Gastrocnemius medialis (tissue), 4 donors: ENCODE results near the gene AFTPH. TPM values are rescaled to one million over a fixed set of nuclear protein-coding genes. Genes with fewer than 3 reads are reported as not detected.

Experiments
- ATAC-seq, 2 donors: fragments of 150-250 bp; one replicate each; pipeline ENCODE4 v1.9.1; 2016
- DNase-seq, 2 donors: peaks; one replicate each; pipeline ENCODE4 v3.0.0-alpha.2; 2019
- H3K27ac ChIP-seq, 4 donors: fragments of 200-600 bp; sonication (generic); 1 replicate in 1 of 4; 2 replicates in 3 of 4; pipeline ENCODE4 v1.5.1; 2016 to 2018; ENCODE audit warnings: mild to moderate bottlenecking in 2 of 4, moderate library complexity in 1 of 4
- H3K27me3 ChIP-seq, 3 donors: fragments of 200-600 bp; sonication (generic) in 2 of 3; 1 replicate in 1 of 3; 2 replicates in 2 of 3; pipeline versions ENCODE4 v1.5.1 to v1.6.0; 2016 to 2019; ENCODE audit warnings: mild to moderate bottlenecking in 1 of 3, moderate library complexity in 1 of 3
- H3K36me3 ChIP-seq, 2 donors: fragments of 200-600 bp; sonication (generic) in 1 of 2; one replicate each; pipeline ENCODE4 v1.5.1; 2017 to 2018
- H3K4me1 ChIP-seq, 2 donors: fragments of 200-600 bp; sonication (generic) in 1 of 2; one replicate each; pipeline ENCODE4 v1.5.1; 2016 to 2017; ENCODE audit warnings: mild to moderate bottlenecking in 2 of 2
- H3K4me3 ChIP-seq, 4 donors: fragments of 200-600 bp; sonication (generic) in 3 of 4; 1 replicate in 1 of 4; 2 replicates in 3 of 4; pipeline ENCODE4 v1.5.1; 2016 to 2019; ENCODE audit warnings: mild to moderate bottlenecking in 2 of 4
- H3K9me3 ChIP-seq, 3 donors: fragments of 200-600 bp; sonication (generic) in 2 of 3; 1 replicate in 1 of 3; 2 replicates in 2 of 3; pipeline ENCODE4 v1.5.1; 2016 to 2019
- POLR2A ChIP-seq, 2 donors: fragments of 450-650 bp; IDR thresholded peaks; one replicate each; pipeline ENCODE4 v1.6.1; 2017; ENCODE audit warnings: antibody characterized with exemption in 2 of 2, mild to moderate bottlenecking in 2 of 2, moderate library complexity in 2 of 2
- in situ Hi-C, 4 donors: fragments of 200-750 bp; cut with MboI; loops; one replicate each; pipeline versions ENCODE4 v1.15.0 to v1.8.0; 2017; ENCODE audit warnings: low sequenced_read_pairs in 4 of 4
- intact Hi-C: fragments of 100-400 bp; cut with DNase I; formaldehyde crosslinking; loops from one replicate; pipeline ENCODE4 v1.15.1; 2023; ENCODE audit warnings: low total_unique reads
- total RNA-seq, 4 donors: library from RNA; depleted of rRNA; stranded (reverse); fragments of >200 nt; gene quantifications; one replicate each; pipeline versions ENCODE4 v1.1.0 to v1.2.3, GENCODE V29; 2016
- TF ChIP-seq, protein P1 (sequence below), 5 experiments: fragments of 450-650 bp in 3 of 5; fragments of 200-600 bp in 2 of 5; sonication (generic) in 2 of 5; IDR thresholded peaks in 4 of 5; conservative IDR thresholded peaks in 1 of 5; 1 replicate in 4 of 5; 2 replicates in 1 of 5; pipeline ENCODE4 v1.5.1; 2016 to 2019; ENCODE audit warnings: antibody characterized with exemption in 5 of 5, mild to moderate bottlenecking in 3 of 5, moderate library complexity in 3 of 5

AFTPH gene
- total RNA-seq, 4 donors from 2014 or later = 13.9 to 18.1 (median 14.8) TPM

DNA sequence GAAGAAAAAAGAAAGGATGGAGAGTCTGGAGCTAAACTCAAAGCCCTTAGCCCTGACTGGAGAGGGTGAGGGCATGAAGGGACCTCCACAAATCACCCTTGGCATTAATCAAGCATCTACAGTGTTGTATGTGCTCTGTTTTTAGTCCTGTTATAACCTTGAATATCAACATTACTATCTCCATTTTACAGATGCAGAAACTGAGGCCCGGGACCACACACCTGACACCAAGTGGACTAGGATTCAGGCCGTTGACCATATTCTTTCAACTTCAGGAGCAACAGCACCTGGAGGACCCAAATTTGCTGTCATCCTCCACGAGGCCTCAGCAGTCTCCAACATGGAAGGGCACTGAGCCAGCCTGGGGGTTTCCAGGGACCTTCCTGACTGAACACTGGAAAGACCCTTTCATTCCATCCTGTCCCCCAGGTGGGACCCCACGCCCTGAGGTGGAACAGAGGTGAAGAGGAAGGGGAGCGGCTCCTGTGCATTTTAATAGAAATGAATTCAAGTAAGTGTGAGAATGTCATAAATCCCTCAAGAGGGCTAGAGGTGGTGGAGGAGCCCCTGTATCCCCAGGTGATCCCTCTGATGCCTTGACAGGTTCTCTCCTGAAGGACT is 88.6 kb downstream of the AFTPH start:
- no peak for ATAC-seq
- in situ Hi-C loops = loop anchor here in 1 of 4 donors (25.0 kb wide), 1 partner anchor 250 kb away; no protein-coding TSS in a partner anchor

DNA sequence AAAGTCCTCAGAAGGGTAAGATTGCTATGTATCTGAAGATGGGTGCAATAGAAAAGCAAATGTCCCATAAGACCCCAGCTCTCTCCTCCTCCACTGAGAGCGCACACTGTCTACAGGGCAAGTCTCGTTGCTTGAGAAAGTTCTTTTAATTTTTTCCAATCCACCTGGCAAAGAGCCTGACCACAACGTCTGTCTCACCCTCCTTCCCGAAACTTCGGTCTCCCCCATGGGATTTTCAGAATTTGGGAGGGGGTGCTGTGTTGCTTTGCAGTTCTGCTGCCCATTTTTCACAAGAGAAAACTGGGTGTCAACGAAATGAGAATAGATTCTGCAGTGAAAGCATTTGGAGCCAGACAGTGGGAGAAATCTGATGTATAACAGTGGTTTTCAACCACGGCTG is 89.1 kb downstream of the AFTPH start:
- intact Hi-C loops (no loop called here), in situ Hi-C loops (loop anchor here in 1 of 4 donors (25.0 kb wide), 1 partner anchor 249 kb away; no protein-coding TSS in a partner anchor)
- DNase-seq (no peak), ATAC-seq (no peak)
- no peak overlapping the region for H3K4me3 ChIP-seq
- H3K27me3 ChIP-seq = no peaks in the 10 kb centered on the region
- H3K9me3 ChIP-seq = no peaks in the 10 kb centered on the region
- H3K27ac ChIP-seq = no peak overlapping the region
- H3K36me3 ChIP-seq = no peaks in the 10 kb centered on the region
- peaks cover 4 to 5% of the 10 kb centered on the region in 2 donors for H3K4me1 ChIP-seq
- TF ChIP-seq, protein P1, sequence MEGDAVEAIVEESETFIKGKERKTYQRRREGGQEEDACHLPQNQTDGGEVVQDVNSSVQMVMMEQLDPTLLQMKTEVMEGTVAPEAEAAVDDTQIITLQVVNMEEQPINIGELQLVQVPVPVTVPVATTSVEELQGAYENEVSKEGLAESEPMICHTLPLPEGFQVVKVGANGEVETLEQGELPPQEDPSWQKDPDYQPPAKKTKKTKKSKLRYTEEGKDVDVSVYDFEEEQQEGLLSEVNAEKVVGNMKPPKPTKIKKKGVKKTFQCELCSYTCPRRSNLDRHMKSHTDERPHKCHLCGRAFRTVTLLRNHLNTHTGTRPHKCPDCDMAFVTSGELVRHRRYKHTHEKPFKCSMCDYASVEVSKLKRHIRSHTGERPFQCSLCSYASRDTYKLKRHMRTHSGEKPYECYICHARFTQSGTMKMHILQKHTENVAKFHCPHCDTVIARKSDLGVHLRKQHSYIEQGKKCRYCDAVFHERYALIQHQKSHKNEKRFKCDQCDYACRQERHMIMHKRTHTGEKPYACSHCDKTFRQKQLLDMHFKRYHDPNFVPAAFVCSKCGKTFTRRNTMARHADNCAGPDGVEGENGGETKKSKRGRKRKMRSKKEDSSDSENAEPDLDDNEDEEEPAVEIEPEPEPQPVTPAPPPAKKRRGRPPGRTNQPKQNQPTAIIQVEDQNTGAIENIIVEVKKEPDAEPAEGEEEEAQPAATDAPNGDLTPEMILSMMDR (IDR thresholded peaks at IDR 0.05 in 4 of 5, conservative IDR thresholded peaks at IDR 0.05 in 1 of 5) = no peak
- no peak for TF ChIP-seq POLR2A (IDR thresholded peaks at IDR 0.05)

More for the DNA sequence above, 88.6 kb downstream of the AFTPH start:
- TF ChIP-seq POLR2A (IDR thresholded peaks at IDR 0.05) = no peak
- TF ChIP-seq, protein P1 (IDR thresholded peaks at IDR 0.05 in 4 of 5, conservative IDR thresholded peaks at IDR 0.05 in 1 of 5) = no peak
- peaks cover 4 to 5% of the 10 kb centered on the region in 2 donors for H3K4me1 ChIP-seq
- no peak overlapping the region for H3K27ac ChIP-seq
- DNase-seq = no peak
- intact Hi-C loops = no loop called here
- H3K4me3 ChIP-seq = no peak overlapping the region
- H3K27me3 ChIP-seq = no peaks in the 10 kb centered on the region
- no peaks in the 10 kb centered on the region for H3K36me3 ChIP-seq
- H3K9me3 ChIP-seq = no peaks in the 10 kb centered on the region

DNA sequence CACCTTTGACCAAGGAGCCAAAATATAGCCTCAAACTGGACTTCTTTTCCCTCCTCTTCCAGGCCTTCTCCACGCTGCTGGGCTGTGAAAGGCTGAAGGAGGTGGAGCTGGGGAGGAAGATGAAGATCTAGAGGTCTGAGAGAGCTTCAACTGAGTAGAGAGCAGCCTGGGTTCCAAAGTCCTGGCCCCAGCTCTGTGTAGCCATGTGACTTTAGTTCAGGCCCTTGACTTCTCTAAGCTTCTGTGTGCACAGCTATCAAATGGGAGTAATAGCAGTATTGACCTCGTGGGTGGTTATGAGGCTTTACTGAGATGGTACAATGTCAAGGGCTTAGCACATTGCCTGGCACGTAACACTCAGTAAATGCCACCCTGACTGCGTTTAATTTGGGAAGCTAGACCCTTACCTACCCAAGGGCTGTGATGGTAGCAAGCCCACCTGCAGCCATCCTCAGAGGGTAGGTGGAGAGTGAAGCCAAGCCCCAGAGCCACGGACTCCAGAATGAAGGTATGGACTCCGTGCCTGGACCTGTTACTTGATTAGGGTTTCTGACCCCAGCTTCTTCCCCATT is 91.2 kb downstream of the AFTPH start:
- in situ Hi-C loops (loop anchor here in 1 of 4 donors (25.0 kb wide), 1 partner anchor 247 kb away; no protein-coding TSS in a partner anchor), intact Hi-C loops (no loop called here)
- TF ChIP-seq POLR2A (IDR thresholded peaks at IDR 0.05) = no peak
- TF ChIP-seq, protein P1 (IDR thresholded peaks at IDR 0.05 in 4 of 5, conservative IDR thresholded peaks at IDR 0.05 in 1 of 5) = no peak
- Histone ChIP-seq H3K36me3 (no peaks in the 10 kb centered on the region), H3K27me3 (no peaks in the 10 kb centered on the region), H3K4me1 (no peaks in the 10 kb centered on the region), H3K4me3 (no peak overlapping the region), H3K27ac (no peak overlapping the region), H3K9me3 (no peaks in the 10 kb centered on the region)
- DNase-seq (no peak), ATAC-seq (no peak)

DNA sequence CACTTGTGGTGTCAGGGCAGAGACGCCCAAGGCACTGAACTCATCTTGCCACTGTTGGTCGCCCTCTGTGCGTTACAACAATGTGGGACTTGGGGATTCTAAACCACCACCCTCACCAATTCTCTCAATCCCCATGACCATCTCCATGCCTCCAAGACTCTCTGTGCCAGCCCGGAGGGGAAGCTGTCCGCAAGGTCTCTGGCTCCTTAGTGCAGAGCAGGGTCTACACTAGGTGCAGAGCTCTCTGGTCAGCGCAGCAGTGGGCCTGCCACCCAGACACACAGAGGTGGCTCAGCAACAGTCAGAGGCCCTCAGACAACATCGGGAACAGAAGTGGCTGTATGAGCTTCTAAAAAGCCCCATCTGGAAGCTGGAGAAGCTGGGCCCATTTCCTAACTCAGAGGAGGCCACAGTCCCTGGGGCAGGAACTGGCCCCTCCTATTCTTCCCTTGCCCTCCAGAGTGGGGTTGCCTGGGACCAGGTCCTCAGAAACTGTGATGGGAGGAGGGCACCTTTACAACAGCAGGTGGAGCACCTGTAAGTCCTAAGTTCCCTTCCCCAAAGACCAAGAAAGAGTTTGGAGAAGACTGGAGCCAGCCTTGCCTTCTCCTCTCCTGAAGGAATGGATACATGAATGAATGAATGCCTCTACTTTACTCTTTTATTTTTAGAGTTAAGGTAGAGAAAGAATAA is 91.9 kb downstream of the AFTPH start:
- no peaks in the 10 kb centered on the region for H3K27me3 ChIP-seq
- H3K4me1 ChIP-seq = no peaks in the 10 kb centered on the region
- no peak overlapping the region for H3K27ac ChIP-seq
- intact Hi-C loops = no loop called here
- no peaks in the 10 kb centered on the region for H3K36me3 ChIP-seq
- no peaks in the 10 kb centered on the region for H3K9me3 ChIP-seq
- no peak overlapping the region for H3K4me3 ChIP-seq
- TF ChIP-seq, protein P1 (IDR thresholded peaks at IDR 0.05 in 4 of 5, conservative IDR thresholded peaks at IDR 0.05 in 1 of 5) = no peak
- TF ChIP-seq POLR2A (IDR thresholded peaks at IDR 0.05) = no peak
- no peak for DNase-seq
- no peak for ATAC-seq
- in situ Hi-C loops = loop anchor here in 1 of 4 donors (25.0 kb wide), 1 partner anchor 246 kb away; no protein-coding TSS in a partner anchor
